AG04450 (cell line): ENCODE data around the gene ENTPD1. TPM values are rescaled to one million over a fixed set of nuclear protein-coding genes. Genes with fewer than 3 reads are reported as not detected.

ENCODE experiments used
- CTCF ChIA-PET: fragments of 300-600, 350-600 bp; formaldehyde crosslinking; extraction: SDS; loops from one replicate; lab custom pipeline; 2022; ENCODE audit warnings: antibody characterized with exemption, inconsistent platforms; lab: Charles Lee
- POLR2A ChIA-PET: fragments of 350-600 bp; formaldehyde crosslinking; extraction: SDS; loops from one replicate; lab custom pipeline; 2021; ENCODE audit warnings: antibody characterized with exemption, inconsistent platforms; lab: Yijun Ruan, JAX
- DNase-seq: peaks from one replicate; pipeline ENCODE4 v3.0.0-alpha.2; 2011; ENCODE audit warnings: low read depth, low spot score
- H3K27ac ChIP-seq: one replicate; pipeline ENCODE4 v1.5.1; 2012; ENCODE audit warnings: low read depth, low read length, control low read depth
- H3K27me3 ChIP-seq: one replicate; pipeline ENCODE4 v1.6.0; 2012; ENCODE audit warnings: low read length; ENCODE audit not compliant: control insufficient read depth, insufficient read depth
- H3K4me3 ChIP-seq: 2 replicates; pipeline ENCODE4 v1.5.1; 2011; ENCODE audit warnings: mild to moderate bottlenecking, low read depth, low read length, control low read depth
- H3K9me3 ChIP-seq: 2 replicates; pipeline ENCODE4 v1.5.1; 2012; ENCODE audit warnings: low read length; ENCODE audit not compliant: control insufficient read depth, insufficient read depth
- CTCF ChIP-seq: IDR thresholded peaks from 2 replicates; pipeline ENCODE4 v1.5.1; 2011; ENCODE audit warnings: low read depth, low read length, control low read depth, inconsistent platforms
- polyA plus RNA-seq: library from polyadenylated mRNA; depleted of rRNA; stranded (reverse); fragments of >200 nt; gene quantifications from 2 replicates; pipeline ENCODE4 v1.2.3, GENCODE V29; 2011

ENTPD1 gene
- polyA plus RNA-seq, 1 experiment, result 0.07 TPM

- Histone ChIP-seq H3K4me3 (no peak overlapping the region), H3K9me3 (no peaks in the 10 kb centered on the region), H3K27me3 (no peaks in the 10 kb centered on the region), H3K27ac (no peak overlapping the region)
- TF ChIP-seq CTCF, result no peak
- DNase-seq, result no peak
- ChIA-PET POLR2A (no interaction called here), CTCF (interaction anchor here (4.5 to 10.3 kb wide), 2 partner anchors 22 to 125 kb away, joined by 28 to 99 read pairs; partner anchors contain the start of gene TCTN3)
Measured at GRCh38 chr10:95819620-95820329, 63.8 kb downstream of the ENTPD1 start.

GRCh38 chr10:95820363-95820762 lies 64.4 kb downstream of the ENTPD1 start:
- TF ChIP-seq CTCF, result no peak
- no peak overlapping the region for H3K4me3 ChIP-seq
- POLR2A ChIA-PET, result no interaction called here

GRCh38 chr10:95821720-95822119 lies 65.8 kb downstream of the ENTPD1 start:
- H3K4me3 ChIP-seq, result no peak overlapping the region
- H3K27me3 ChIP-seq, result no peaks in the 10 kb centered on the region
- no peaks in the 10 kb centered on the region for H3K9me3 ChIP-seq
- no peak for TF ChIP-seq CTCF
- H3K27ac ChIP-seq, result no peak overlapping the region
- POLR2A ChIA-PET, result interaction anchor here (0.7 kb wide), 1 partner anchor 43 kb away, joined by 8 read pairs; no protein-coding TSS in a partner anchor
- CTCF ChIA-PET, result interaction anchor here (2.2 to 10.3 kb wide), 2 partner anchors 20 to 127 kb away, joined by 19 to 99 read pairs; partner anchors contain the start of gene TCTN3
- DNase-seq, result no peak

More at GRCh38 chr10:95820363-95820762, 64.4 kb downstream of the ENTPD1 start:
- H3K9me3 ChIP-seq, result no peaks in the 10 kb centered on the region
- CTCF ChIA-PET, result interaction anchor here (2.2 to 10.3 kb wide), 3 partner anchors 21 to 126 kb away, joined by 19 to 99 read pairs (median 28); partner anchors contain the start of gene TCTN3
- no peaks in the 10 kb centered on the region for H3K27me3 ChIP-seq
- DNase-seq, result no peak
- no peak overlapping the region for H3K27ac ChIP-seq

GRCh38 chr10:95830044-95830443 lies 74.1 kb downstream of the ENTPD1 start:
- Histone ChIP-seq H3K4me3 (no peak overlapping the region), H3K9me3 (no peaks in the 10 kb centered on the region), H3K27ac (no peak overlapping the region), H3K27me3 (no peaks in the 10 kb centered on the region)
- ChIA-PET CTCF (interaction anchor here (4.2 to 25.7 kb wide), 2 partner anchors 12 to 137 kb away, joined by 32 to 881 read pairs; partner anchors contain the start of gene TCTN3), POLR2A (no interaction called here)
- no peak for TF ChIP-seq CTCF
- no peak for DNase-seq

- H3K9me3 ChIP-seq, result no peaks in the 10 kb centered on the region
- H3K27me3 ChIP-seq, result no peaks in the 10 kb centered on the region
- H3K27ac ChIP-seq, result no peak overlapping the region
- no peak overlapping the region for H3K4me3 ChIP-seq
- ChIA-PET POLR2A (no interaction called here), CTCF (interaction anchor here (4.2 to 25.7 kb wide), 2 partner anchors 11 to 138 kb away, joined by 32 to 881 read pairs; partner anchors contain the start of gene TCTN3)
- no peak for DNase-seq
- TF ChIP-seq CTCF, result no peak
Measured at GRCh38 chr10:95831076-95831475, 75.1 kb downstream of the ENTPD1 start.
